HL-60 (cell line): Measurements from ENCODE around the gene CORT.

Experiments
- CTCF ChIP-seq: IDR thresholded peaks from one replicate; pipeline ENCODE4 v1.5.1; 2011; ENCODE audit warnings: low read length, control low read depth, inconsistent platforms; ENCODE audit not compliant: insufficient read depth
- POLR2AphosphoS5 ChIP-seq: IDR thresholded peaks from 2 replicates; pipeline ENCODE4 v1.6.1; 2012; ENCODE audit warnings: low read depth
- SPI1 ChIP-seq: IDR thresholded peaks from 2 replicates; pipeline ENCODE4 v1.6.1; 2012; ENCODE audit warnings: low read depth, mild to moderate bottlenecking, borderline replicate concordance

GRCh38 chr1:10498231-10498630, 48.4 kb downstream of the CORT start:
- no peak for TF ChIP-seq SPI1
- no peak for TF ChIP-seq POLR2AphosphoS5
- TF ChIP-seq CTCF: no peak
